PC-9 (cell line): ENCODE results near the gene PLA2G2C. TPM values are rescaled to one million over a fixed set of nuclear protein-coding genes. Genes with fewer than 3 reads are reported as not detected.
A peak's percentile ranks its signal among the peaks of the same experiment; 100 is the strongest.

Experiments used
- BruUV-seq: library from RNA; stranded (reverse); fragments of 400-500 nt; replicated peaks from 2 replicates; lab custom pipeline; 2021; lab: Mats Ljungman, UMichigan
- CTCF ChIA-PET: fragments of 300-600 bp; sonication (Branson Sonifier 250); formaldehyde crosslinking; loops from one replicate; lab custom pipeline; 2022; ENCODE audit warnings: antibody characterized with exemption; lab: Charles Lee
- POLR2A ChIA-PET: fragments of 300-600 bp; sonication (Branson Sonifier 250); formaldehyde crosslinking; loops from one replicate; lab custom pipeline; 2022; ENCODE audit warnings: antibody characterized with exemption; ENCODE audit not compliant: unreplicated experiment; lab: Charles Lee
- DNase-seq, 2 experiments: peaks; one replicate each; pipeline versions ENCODE4 v3.0.0 to v3.0.0-alpha.2; 2015 to 2022; ENCODE audit warnings: mixed read lengths in 1 of 2
- H2AFZ ChIP-seq: fragments of 200-600 bp; sonication (generic); 2 replicates; pipeline ENCODE4 v1.8.1; 2017; ENCODE audit warnings: antibody characterized with exemption
- H3F3A ChIP-seq: fragments of 200-600 bp; sonication (generic); 2 replicates; pipeline ENCODE4 v1.8.1; 2017; ENCODE audit warnings: antibody characterized with exemption, mild to moderate bottlenecking, low read depth; ENCODE audit not compliant: insufficient read depth
- H3K27ac ChIP-seq: fragments of 200-600 bp; sonication (generic); 2 replicates; pipeline ENCODE4 v1.6.1; 2016; ENCODE audit warnings: mixed run types
- H3K27me3 ChIP-seq: fragments of 200-600 bp; sonication (generic); 2 replicates; pipeline ENCODE4 v1.6.1; 2016; ENCODE audit warnings: low read depth, mixed run types; ENCODE audit not compliant: insufficient read depth
- H3K36me3 ChIP-seq: fragments of 200-600 bp; sonication (generic); 2 replicates; pipeline ENCODE4 v1.6.1; 2016; ENCODE audit warnings: low read depth, mixed run types
- H3K4me1 ChIP-seq: fragments of 200-600 bp; sonication (generic); replicated peaks from 2 replicates; pipeline ENCODE4 v1.6.1; 2016; ENCODE audit warnings: mixed run types; ENCODE audit not compliant: insufficient read depth
- H3K4me2 ChIP-seq: fragments of 200-600 bp; sonication (generic); 2 replicates; pipeline ENCODE4 v1.6.1; 2017; ENCODE audit warnings: mixed run types
- H3K4me3 ChIP-seq: fragments of 200-600 bp; sonication (generic); 2 replicates; pipeline ENCODE4 v1.6.1; 2016; ENCODE audit warnings: mixed run types
- H3K79me2 ChIP-seq: fragments of 200-600 bp; sonication (generic); 2 replicates; pipeline ENCODE4 v1.6.1; 2017; ENCODE audit warnings: low read depth, mixed run types
- H3K9me2 ChIP-seq: fragments of 200-600 bp; sonication (generic); 2 replicates; pipeline ENCODE4 v1.8.1; 2017; ENCODE audit warnings: mild to moderate bottlenecking; ENCODE audit not compliant: insufficient read depth
- H3K9me3 ChIP-seq: fragments of 200-600 bp; sonication (generic); 2 replicates; pipeline ENCODE4 v1.8.1; 2016; ENCODE audit warnings: low read depth; ENCODE audit not compliant: insufficient read depth
- H4K20me1 ChIP-seq: fragments of 200-600 bp; sonication (generic); 2 replicates; pipeline ENCODE4 v1.8.1; 2017; ENCODE audit not compliant: insufficient read depth
- CTCF ChIP-seq: fragments of 200-600 bp; sonication (generic); conservative IDR thresholded peaks from 2 replicates; pipeline ENCODE4 v1.6.1; 2017; ENCODE audit warnings: mixed run types, antibody characterized with exemption, mild to moderate bottlenecking, moderate library complexity
- EZH2 ChIP-seq: fragments of 200-600 bp; sonication (generic); IDR thresholded peaks from 2 replicates; pipeline ENCODE4 v1.8.0; 2017; ENCODE audit warnings: antibody characterized with exemption, low read depth
- intact Hi-C: fragments of 100-400 bp; cut with micrococcal nuclease; formaldehyde crosslinking; loops from one replicate; pipeline ENCODE4 v1.10.0; 2022; ENCODE audit not compliant: unreplicated experiment
- total RNA-seq: library from RNA; stranded (reverse); gene quantifications from 2 replicates; pipeline ENCODE4 v1.2.3, GENCODE V29; 2021

Gene PLA2G2C
- total RNA-seq, 1 experiment from 2014 or later, result 0.55 TPM

GRCh38 chr1:20215716-20216115 is 29.4 kb upstream of the PLA2G2C start:
- intact Hi-C loops, result no loop called here
- Histone ChIP-seq H3K27me3 (no peaks in the 10 kb centered on the region), H2AFZ (no peak overlapping the region), H3F3A (peaks cover 30% of the 10 kb centered on the region), H3K79me2 (no peaks in the 10 kb centered on the region), H3K9me2 (no peaks in the 10 kb centered on the region), H3K9me3 (peaks cover 5% of the 10 kb centered on the region), H3K36me3 (no peaks in the 10 kb centered on the region), H3K27ac (no peak overlapping the region), H3K4me1 (peaks cover 35% of the 10 kb centered on the region), H3K4me3 (no peak overlapping the region), H3K4me2 (no peak overlapping the region), H4K20me1 (no peaks in the 10 kb centered on the region)
- POLR2A ChIA-PET, result no interaction called here
- BruUV-seq, result no TSS peak
- CTCF ChIA-PET, result no interaction called here
- no peak for DNase-seq
- TF ChIP-seq EZH2 (no peak), CTCF (no peak)

GRCh38 chr1:20212685-20213331 is 26.5 kb upstream of the PLA2G2C start:
- H3K4me3 ChIP-seq, result peak overlapping the region; percentile 47; the same call in 1 of the 2 replicates
- CTCF ChIA-PET, result interaction anchor here (0.5 to 2.9 kb wide), 25 partner anchors 14 to 1166 kb away, joined by 3 to 23 read pairs (median 7); no protein-coding TSS in a partner anchor
- POLR2A ChIA-PET, result interaction anchor here (0.7 kb wide), 3 partner anchors 240 to 269 kb away, joined by 3 to 45 read pairs (median 10); no protein-coding TSS in a partner anchor

More at GRCh38 chr1:20212685-20213331, 26.5 kb upstream of the PLA2G2C start:
- Histone ChIP-seq H3K27ac (peak overlapping the region; percentile 99), H4K20me1 (no peaks in the 10 kb centered on the region), H3K36me3 (no peaks in the 10 kb centered on the region), H3K4me2 (peak overlapping the region; percentile 88), H3K4me1 (peaks cover 58% of the 10 kb centered on the region), H3K9me2 (no peaks in the 10 kb centered on the region), H3K27me3 (no peaks in the 10 kb centered on the region), H3K79me2 (peaks cover 6% of the 10 kb centered on the region; the same call in 1 of the 2 replicates), H3K9me3 (peaks cover 5% of the 10 kb centered on the region; the same call in 1 of the 2 replicates), H2AFZ (0 out of 2 replicates have a peak overlapping the region, but pooled peaks have one; percentile 50), H3F3A (peaks cover 44% of the 10 kb centered on the region)
- BruUV-seq, result TSS peak; percentile 50
- intact Hi-C loops, result loop anchor here (1.0 to 5.0 kb wide), 7 partner anchors 19 to 421 kb away; partner anchors contain the start of gene PLA2G2E
- DNase-seq, result peak; percentile 90 to 92
- TF ChIP-seq EZH2 (no peak), CTCF (peak; percentile 91)
